H1 (cell line): ENCODE measurements around the gene TAGLN3. TPM values are rescaled to one million over a fixed set of nuclear protein-coding genes. Genes with fewer than 3 reads are reported as not detected.

Experiments used
- CTCF ChIA-PET: fragments of 300-600 bp; sonication (Branson Sonifier 250); formaldehyde crosslinking; loops from one replicate; lab custom pipeline; 2021; ENCODE audit not compliant: partially characterized antibody; lab: Charles Lee
- POLR2A ChIA-PET: fragments of 300-600 bp; sonication (Branson Sonifier 250); formaldehyde crosslinking; loops from one replicate; lab custom pipeline; 2021; ENCODE audit warnings: inconsistent platforms; ENCODE audit not compliant: partially characterized antibody; lab: Charles Lee
- DNase-seq, 2 experiments: peaks; one replicate each; pipeline versions ENCODE4 v3.0.0 to v3.0.0-alpha.2; 2010 to 2022; ENCODE audit warnings: low spot score in 2 of 2, low read depth in 1 of 2, mixed read lengths in 1 of 2
- FAIRE-seq: peaks from 2 replicates; lab custom pipeline; 2011; peaks lifted over from hg19 to GRCh38; lab: Jason Lieb, UNC
- H2AFZ ChIP-seq: 2 replicates; pipeline ENCODE4 v1.8.1; 2012; ENCODE audit warnings: low read length, inconsistent platforms
- H2AK5ac ChIP-seq: 2 replicates; pipeline ENCODE4 v1.6.1; 2013; ENCODE audit warnings: low read depth, low read length
- H2BK120ac ChIP-seq: replicated peaks from 2 replicates; pipeline ENCODE3; 2013; ENCODE audit warnings: low read depth, low read length, inconsistent platforms
- H2BK12ac ChIP-seq: 2 replicates; pipeline ENCODE4 v1.6.1; 2013; ENCODE audit warnings: low read depth, low read length
- H2BK15ac ChIP-seq: 2 replicates; pipeline ENCODE4 v1.6.1; 2013; ENCODE audit warnings: low read length
- H2BK20ac ChIP-seq: 2 replicates; pipeline ENCODE4 v1.6.1; 2013; ENCODE audit warnings: low read length
- H2BK5ac ChIP-seq: 2 replicates; pipeline ENCODE4 v1.6.1; 2013; ENCODE audit warnings: low read depth, low read length
- H3K14ac ChIP-seq: 2 replicates; pipeline ENCODE4 v1.6.1; 2013; ENCODE audit warnings: inconsistent platforms; ENCODE audit not compliant: insufficient read length
- H3K18ac ChIP-seq: 2 replicates; pipeline ENCODE4 v1.6.1; 2013; ENCODE audit warnings: low read length; ENCODE audit errors: extremely low read depth
- H3K23ac ChIP-seq: 2 replicates; pipeline ENCODE4 v1.6.1; 2013; ENCODE audit warnings: inconsistent platforms; ENCODE audit not compliant: insufficient read length
- H3K23me2 ChIP-seq: 2 replicates; pipeline ENCODE4 v1.6.1; 2013; ENCODE audit warnings: low read depth, low read length
- H3K27ac ChIP-seq: 2 replicates; pipeline ENCODE4 v1.6.1; 2011; ENCODE audit warnings: low read depth, low read length, inconsistent platforms
- H3K27me3 ChIP-seq, 4 experiments: replicated peaks in 1 of 4; 1 replicate in 1 of 4; 2 replicates in 3 of 4; pipeline versions ENCODE4 v1.6.1 to v1.8.1; 2011 to 2013; ENCODE audit warnings: low read length in 3 of 4, mild to moderate bottlenecking in 3 of 4, inconsistent platforms in 2 of 4, mixed read lengths in 2 of 4, moderate library complexity in 1 of 4; ENCODE audit not compliant: control insufficient read depth in 3 of 4, insufficient read depth in 3 of 4; ENCODE audit errors: extremely low read depth in 1 of 4
- H3K36me3 ChIP-seq, 4 experiments: 2 replicates each; pipeline versions ENCODE4 v1.6.1 to v1.8.1; 2011 to 2013; ENCODE audit warnings: mild to moderate bottlenecking in 4 of 4, low read length in 3 of 4, moderate library complexity in 2 of 4, control low read depth in 1 of 4, inconsistent platforms in 1 of 4; ENCODE audit not compliant: insufficient read depth in 4 of 4, control insufficient read depth in 2 of 4
- H3K4ac ChIP-seq: replicated peaks from 2 replicates; pipeline ENCODE3; 2013; ENCODE audit warnings: low read length, low read depth, mixed read lengths, inconsistent platforms; ENCODE audit not compliant: insufficient read length
- H3K4me1 ChIP-seq, 4 experiments: replicated peaks in 1 of 4; 1 replicate in 1 of 4; 2 replicates in 3 of 4; pipeline versions ENCODE4 v1.6.1 to v1.8.1; 2011 to 2013; ENCODE audit warnings: low read length in 3 of 4, inconsistent platforms in 2 of 4, mixed read lengths in 1 of 4; ENCODE audit not compliant: insufficient read depth in 4 of 4, control insufficient read depth in 3 of 4
- H3K4me2 ChIP-seq, 2 experiments: 2 replicates each; pipeline versions ENCODE4 v1.6.1 to v1.8.1; 2011 to 2013; ENCODE audit warnings: low read depth in 2 of 2, low read length in 2 of 2, control low read depth in 1 of 2, inconsistent platforms in 1 of 2, mild to moderate bottlenecking in 1 of 2; ENCODE audit not compliant: insufficient read depth in 1 of 2
- H3K4me3 ChIP-seq, 4 experiments: fragments of 200-600, 300-600 bp in 1 of 4; sonication (generic), shearing (Covaris generic), sonication (Bioruptor Twin) in 1 of 4; 2 replicates each; pipeline versions ENCODE4 v1.5.1 to v1.8.1; 2011 to 2016; ENCODE audit warnings: low read length in 4 of 4, low read depth in 3 of 4, control low read depth in 2 of 4, inconsistent platforms in 2 of 4, mild to moderate bottlenecking in 2 of 4, mixed read lengths in 1 of 4, moderate library complexity in 1 of 4; ENCODE audit not compliant: insufficient read depth in 2 of 4; ENCODE audit errors: extremely low read depth in 1 of 4
- H3K56ac ChIP-seq: replicated peaks from 2 replicates; pipeline ENCODE3; 2013; ENCODE audit warnings: low read depth, mild to moderate bottlenecking, mixed read lengths, low read length, inconsistent platforms; ENCODE audit not compliant: insufficient read length
- H3K79me1 ChIP-seq: 2 replicates; pipeline ENCODE4 v1.6.1; 2013; ENCODE audit warnings: low read depth, low read length, control low read depth
- H3K79me2 ChIP-seq, 2 experiments: 2 replicates each; pipeline versions ENCODE4 v1.6.1 to v1.8.1; 2012 to 2013; ENCODE audit warnings: low read length in 2 of 2, mild to moderate bottlenecking in 2 of 2, inconsistent platforms in 1 of 2; ENCODE audit not compliant: insufficient read depth in 2 of 2, control insufficient read depth in 1 of 2
- H3K9ac ChIP-seq, 4 experiments: replicated peaks in 1 of 4; 1 replicate in 1 of 4; 2 replicates in 3 of 4; pipeline versions ENCODE4 v1.6.1 to v1.8.1; 2011 to 2013; ENCODE audit warnings: low read depth in 3 of 4, low read length in 3 of 4, control low read depth in 2 of 4, mild to moderate bottlenecking in 2 of 4, moderate library complexity in 2 of 4, inconsistent platforms in 1 of 4; ENCODE audit errors: extremely low read depth in 1 of 4
- H3K9me3 ChIP-seq, 2 experiments: 2 replicates each; pipeline versions ENCODE4 v1.6.1 to v1.8.1; 2012 to 2013; ENCODE audit warnings: mild to moderate bottlenecking in 2 of 2, moderate library complexity in 2 of 2, control low read depth in 1 of 2, inconsistent platforms in 1 of 2, low read depth in 1 of 2, low read length in 1 of 2, mixed read lengths in 1 of 2; ENCODE audit not compliant: insufficient read depth in 2 of 2
- H4K20me1 ChIP-seq, 2 experiments: replicated peaks in 1 of 2; 2 replicates each; pipeline versions ENCODE3 to v1.8.1; 2011 to 2013; ENCODE audit warnings: inconsistent platforms in 2 of 2, low read length in 2 of 2, mild to moderate bottlenecking in 1 of 2; ENCODE audit not compliant: insufficient read depth in 2 of 2, control insufficient read depth in 1 of 2
- H4K5ac ChIP-seq: 2 replicates; pipeline ENCODE4 v1.6.1; 2013; ENCODE audit warnings: low read length, low read depth, mixed read lengths, inconsistent platforms; ENCODE audit not compliant: insufficient read length
- H4K8ac ChIP-seq: 2 replicates; pipeline ENCODE4 v1.8.0; 2013; ENCODE audit warnings: mild to moderate bottlenecking, moderate library complexity, low read length, inconsistent platforms; ENCODE audit not compliant: insufficient read depth; ENCODE audit errors: extremely low read depth
- H4K91ac ChIP-seq: replicated peaks from 2 replicates; pipeline ENCODE3; 2013; ENCODE audit warnings: low read length, mixed read lengths, inconsistent platforms; ENCODE audit not compliant: insufficient read length
- BRCA1 ChIP-seq: IDR thresholded peaks from 2 replicates; pipeline ENCODE4 v1.6.1; 2012; ENCODE audit warnings: low read depth, low read length, improper control_type of control experiment
- CEBPB ChIP-seq: IDR thresholded peaks from 2 replicates; pipeline ENCODE4 v1.6.1; 2012; ENCODE audit warnings: low read depth, low read length
- CHD1 ChIP-seq: IDR thresholded peaks from 2 replicates; pipeline ENCODE4 v1.6.1; 2012; ENCODE audit warnings: low read depth, low read length, improper control_type of control experiment
- CHD2 ChIP-seq: IDR thresholded peaks from 2 replicates; pipeline ENCODE4 v1.6.1; 2012; ENCODE audit warnings: low read length, improper control_type of control experiment
- CREB1 ChIP-seq: IDR thresholded peaks from 2 replicates; pipeline ENCODE4 v1.6.1; 2012; ENCODE audit warnings: inconsistent platforms
- KDM1A ChIP-seq: fragments of 200-600, 300-600 bp; sonication (generic); IDR thresholded peaks from 2 replicates; pipeline ENCODE4 v1.7.1; 2016; ENCODE audit warnings: mild to moderate bottlenecking, low read length, borderline replicate concordance
- PHF8 ChIP-seq: fragments of 200-600 bp; sonication (generic); conservative IDR thresholded peaks from 2 replicates; pipeline ENCODE4 v1.7.1; 2012; ENCODE audit warnings: low read depth, mild to moderate bottlenecking, inconsistent platforms, low read length, moderate library complexity
- POLR2AphosphoS5 ChIP-seq: IDR thresholded peaks from 2 replicates; pipeline ENCODE4 v1.6.1; 2011; ENCODE audit warnings: low read depth, low read length
- RXRA ChIP-seq: IDR thresholded peaks from 2 replicates; pipeline ENCODE4 v1.6.1; 2011; ENCODE audit warnings: low read depth, mild to moderate bottlenecking, low read length, moderate library complexity; ENCODE audit not compliant: insufficient read depth
- SIRT6 ChIP-seq: IDR thresholded peaks from one replicate; pipeline ENCODE4 v1.7.1; 2012; ENCODE audit warnings: low read length, inconsistent platforms
- SP2 ChIP-seq: IDR thresholded peaks from 2 replicates; pipeline ENCODE4 v1.6.1; 2012; ENCODE audit warnings: mild to moderate bottlenecking, low read length, inconsistent platforms
- SP4 ChIP-seq: IDR thresholded peaks from 2 replicates; pipeline ENCODE4 v1.6.1; 2012; ENCODE audit warnings: low read length, inconsistent platforms
- SUZ12 ChIP-seq: fragments of 200-600 bp; sonication (generic); IDR thresholded peaks from 2 replicates; pipeline ENCODE4 v1.6.1; 2012; ENCODE audit warnings: mild to moderate bottlenecking, inconsistent platforms, low read length, moderate library complexity, mixed read lengths
- YY1 ChIP-seq: IDR thresholded peaks from 2 replicates; pipeline ENCODE4 v1.6.1; 2011; ENCODE audit warnings: low read depth, mild to moderate bottlenecking, low read length
- ZNF274 ChIP-seq: IDR thresholded peaks from 2 replicates; pipeline ENCODE4 v1.7.0; 2012; ENCODE audit warnings: low read length, borderline replicate concordance; ENCODE audit errors: extremely low read depth
- WGBS, 2 experiments: shearing (Covaris generic) in 1 of 2; methylation state at CpG; one replicate each; pipeline versions ENCODE4 v1.1.6 to v1.1.7; 2013 to 2015; ENCODE audit warnings: low lambda C conversion rate in 2 of 2, mixed read lengths in 2 of 2, inconsistent platforms in 1 of 2, low coverage in 1 of 2, missing lambda C conversion rate in 1 of 2; ENCODE audit not compliant: insufficient replicate concordance in 2 of 2, insufficient coverage in 1 of 2, insufficient read length in 1 of 2; ENCODE audit errors: extremely low coverage in 1 of 2, missing lambda C conversion rate in 1 of 2; 5-methylcytosine and 5-hydroxymethylcytosine counted together
- polyA plus RNA-seq, 7 experiments: library from polyadenylated mRNA; depleted of rRNA in 3 of 7; stranded (reverse) in 5 of 7; unstranded in 2 of 7; fragments of >200 nt in 5 of 7; fragments of 200-250 nt in 2 of 7; gene quantifications; 1 replicate in 5 of 7; 2 replicates in 1 of 7; 4 replicates in 1 of 7; pipeline versions ENCODE4 v1.2.1 to v1.2.3, GENCODE V29; 2011 to 2013; ENCODE audit warnings: missing spikeins in 2 of 7, mixed read lengths in 2 of 7
- total RNA-seq: library from RNA; stranded (reverse); fragmentation: NEBNext Ultra II Directional; extraction: Animal tissue kit (Norgen Biotek cat#: 25700); gene quantifications from 2 replicates; pipeline ENCODE4 v1.2.1, GENCODE V29; 2021

TAGLN3 gene
- total and polyA plus RNA-seq, 2 of the 8 experiments (the other 6 are each of a cell fraction or from before 2014, with no cell fraction given) = 6.3 to 7.5 TPM

- POLR2A ChIA-PET = interaction anchor here (1.0 to 2.2 kb wide), 4 partner anchors 9 to 34 kb away, joined by 3 to 22 read pairs (median 7); partner anchors contain the start of genes ABHD10 and TAGLN3
- Histone ChIP-seq H3K9ac (no peak overlapping the region), H3K27ac (no peak overlapping the region)
- TF ChIP-seq POLR2AphosphoS5 = no peak
- TF ChIP-seq ZNF274 = no peak
- no peak for TF ChIP-seq SP4
- no peak for TF ChIP-seq RXRA
- TF ChIP-seq KDM1A = no peak
- no peak for TF ChIP-seq SIRT6
- no peak for TF ChIP-seq BRCA1
- no peak for TF ChIP-seq CREB1
- no peak for TF ChIP-seq PHF8
- TF ChIP-seq CEBPB = no peak
- TF ChIP-seq CHD1 = no peak
- TF ChIP-seq SUZ12 = no peak
- no peak for TF ChIP-seq CHD2
- no peak for TF ChIP-seq SP2
- no peak for TF ChIP-seq YY1
These were observed 13.7 kb downstream of the TAGLN3 start for GRCh38 chr3:112012205-112012992.

More at GRCh38 chr3:112012205-112012992, 13.7 kb downstream of the TAGLN3 start:
- H2BK120ac ChIP-seq = no peak overlapping the region
- no peak overlapping the region for H2BK15ac ChIP-seq
- H4K20me1 ChIP-seq = no peaks in the 10 kb centered on the region
- no peak overlapping the region for H3K4me3 ChIP-seq
- H3K4me2 ChIP-seq = no peak overlapping the region
- no peak overlapping the region for H3K56ac ChIP-seq
- H2AK5ac ChIP-seq = no peak overlapping the region
- no peak overlapping the region for H2BK20ac ChIP-seq
- 90% methylated on average over 6 of the region's 6 CpGs; no CpG with 5 or more reads in 1 of the 2 experiments for WGBS, 2 experiments
- no peak for FAIRE-seq
- H3K4ac ChIP-seq = no peak overlapping the region
- H3K79me1 ChIP-seq = no peaks in the 10 kb centered on the region
- H2BK12ac ChIP-seq = no peak overlapping the region
- H3K4me1 ChIP-seq = no peaks in the 10 kb centered on the region
- no peak overlapping the region for H2BK5ac ChIP-seq
- no peak overlapping the region for H4K8ac ChIP-seq
- H3K18ac ChIP-seq = no peak overlapping the region
- no peak overlapping the region for H4K5ac ChIP-seq
- H3K14ac ChIP-seq = no peak overlapping the region
- H3K23ac ChIP-seq = no peak overlapping the region
- H3K27me3 ChIP-seq = no peaks in the 10 kb centered on the region
- no peaks in the 10 kb centered on the region for H3K36me3 ChIP-seq
- H4K91ac ChIP-seq = no peak overlapping the region
- H3K79me2 ChIP-seq = no peaks in the 10 kb centered on the region
- no peak for DNase-seq
- H2AFZ ChIP-seq = no peak overlapping the region
- H3K23me2 ChIP-seq = no peaks in the 10 kb centered on the region; the same call in 1 of the 2 replicates
- H3K9me3 ChIP-seq = no peaks in the 10 kb centered on the region
- CTCF ChIA-PET = interaction anchor here (0.6 to 12.0 kb wide), 37 partner anchors 10 to 421 kb away, joined by 3 to 384 read pairs (median 7); partner anchors contain the start of genes ABHD10, TAGLN3 and TMPRSS7
